Measurements from ENCODE around the gene SLC43A2.

The SLC43A2 gene

DNA sequence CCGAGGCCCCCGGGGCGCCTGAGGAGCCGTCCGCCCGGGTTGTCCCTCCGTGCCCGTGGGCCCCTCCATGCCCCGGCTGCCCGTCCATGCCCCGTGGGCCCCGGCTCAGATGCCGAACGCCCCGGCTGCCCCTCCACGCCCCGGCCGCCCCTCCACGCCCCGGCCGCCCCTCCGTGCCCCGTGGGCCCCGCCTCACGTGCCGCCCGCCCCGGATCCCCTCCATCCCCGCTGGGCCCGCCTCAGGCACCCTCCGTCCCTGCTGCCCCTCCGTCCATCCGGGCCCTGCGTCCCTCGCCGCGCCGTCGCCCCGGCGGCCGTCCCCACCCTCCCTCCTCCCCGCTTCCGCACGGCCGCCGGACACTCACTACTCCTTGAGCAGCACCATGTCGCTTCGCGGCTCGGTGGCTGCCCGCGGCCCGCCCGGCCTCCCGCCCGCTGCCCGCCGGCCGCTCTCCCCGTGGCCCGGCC, 66.4 kb downstream of the SLC43A2 start:
- no peak for DNase-seq (ENCODE audit: low spot score)

DNA sequence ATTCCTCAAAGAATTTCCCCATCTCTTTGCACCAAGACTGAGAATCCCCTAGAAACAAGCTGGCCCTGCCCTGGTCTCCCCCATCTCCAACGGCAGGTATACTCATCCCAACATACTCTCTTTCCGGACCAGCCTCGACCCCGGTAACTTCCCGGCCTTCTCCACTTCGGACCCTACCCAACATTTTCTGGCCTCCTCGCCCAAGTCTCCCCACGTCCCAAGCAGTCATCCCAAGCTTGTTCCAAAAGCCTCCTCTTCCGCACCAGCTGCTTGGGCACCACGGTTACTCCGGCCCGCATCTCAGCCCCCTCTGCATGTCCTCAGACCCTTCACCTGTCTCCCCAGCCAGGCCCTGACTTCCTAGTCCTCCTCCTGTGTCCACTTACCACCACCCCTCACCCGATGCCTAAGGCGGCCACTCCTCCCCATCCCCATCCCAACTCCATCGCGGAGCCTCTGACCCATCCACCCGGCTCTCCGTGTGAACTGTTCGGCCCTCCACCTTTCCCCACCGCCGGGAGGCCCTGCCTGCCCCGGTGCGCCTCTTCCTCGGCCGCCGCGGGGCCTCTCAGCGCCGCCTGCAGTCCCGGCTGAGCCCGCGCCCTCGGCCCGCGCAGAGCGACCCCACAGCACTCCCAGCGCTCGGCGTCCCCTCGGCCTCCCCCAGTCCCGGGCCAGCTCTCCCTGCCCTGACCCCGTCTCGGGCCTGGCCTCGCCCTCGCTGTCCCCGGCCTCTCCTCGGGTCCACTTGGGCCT, 67.0 kb downstream of the SLC43A2 start:
- DNase-seq (ENCODE audit: low spot score): peak; percentile 16

DNA sequence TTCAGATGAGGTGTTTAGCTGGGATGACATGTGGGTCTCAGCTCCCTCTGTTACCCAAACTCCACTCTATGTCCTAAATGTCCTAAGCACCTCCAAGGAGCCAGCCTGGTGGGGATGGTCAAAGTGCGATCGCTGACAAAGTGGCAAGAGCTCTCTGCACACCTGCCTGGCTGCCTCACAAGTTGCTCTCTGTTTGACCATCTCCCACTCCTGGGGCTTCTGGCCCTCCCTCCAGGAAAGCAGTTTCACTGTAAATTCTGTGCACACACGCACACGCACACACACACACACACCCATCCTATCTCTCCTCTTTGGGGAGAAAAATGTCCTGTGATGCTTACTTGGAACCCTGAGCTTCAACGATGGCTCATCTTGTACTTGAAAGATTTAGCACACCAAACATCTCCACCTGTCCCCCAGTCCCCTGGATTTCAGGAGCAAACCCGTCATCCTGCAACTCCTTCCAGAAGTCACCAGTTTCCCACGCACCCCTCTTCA, 67.7 kb downstream of the SLC43A2 start:
- no peak for DNase-seq (ENCODE audit: low spot score)

DNA sequence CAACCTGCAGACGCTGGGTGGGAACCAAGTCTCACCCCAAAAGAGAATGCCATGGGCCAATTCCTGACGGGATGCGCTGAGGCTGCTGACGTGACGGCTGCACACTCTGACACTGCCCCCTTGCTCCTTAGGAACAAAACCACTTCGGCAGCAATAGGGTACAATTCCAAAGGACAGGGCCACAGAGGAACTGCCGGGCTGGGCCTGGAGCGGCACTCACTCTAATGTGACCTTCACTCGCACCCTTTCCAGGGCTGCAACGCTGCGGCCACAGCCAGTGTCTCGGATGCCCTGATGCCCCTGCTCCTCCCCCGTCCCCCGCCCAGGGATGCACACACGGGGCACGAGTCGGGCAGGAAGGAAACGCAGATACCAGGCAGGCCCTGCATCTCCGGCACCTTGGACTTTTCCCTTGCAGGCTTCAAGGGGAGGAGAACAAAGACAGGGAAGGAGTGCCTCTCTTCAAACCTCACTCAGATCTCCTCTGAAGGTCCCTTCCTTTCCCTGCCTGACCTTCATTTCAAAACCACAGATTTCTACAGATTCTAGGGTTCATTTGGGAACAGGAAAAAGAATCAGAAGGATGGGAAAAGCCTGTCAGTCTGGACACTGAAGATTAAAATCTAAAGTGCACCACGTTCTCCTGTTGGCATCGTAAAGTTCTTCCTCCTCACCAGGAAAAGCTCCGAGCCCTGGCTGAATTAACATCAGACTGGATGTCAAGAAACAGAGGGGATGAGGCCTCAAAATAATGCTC, 68.4 kb downstream of the SLC43A2 start:
- no peak for DNase-seq (ENCODE audit: low spot score)

DNA sequence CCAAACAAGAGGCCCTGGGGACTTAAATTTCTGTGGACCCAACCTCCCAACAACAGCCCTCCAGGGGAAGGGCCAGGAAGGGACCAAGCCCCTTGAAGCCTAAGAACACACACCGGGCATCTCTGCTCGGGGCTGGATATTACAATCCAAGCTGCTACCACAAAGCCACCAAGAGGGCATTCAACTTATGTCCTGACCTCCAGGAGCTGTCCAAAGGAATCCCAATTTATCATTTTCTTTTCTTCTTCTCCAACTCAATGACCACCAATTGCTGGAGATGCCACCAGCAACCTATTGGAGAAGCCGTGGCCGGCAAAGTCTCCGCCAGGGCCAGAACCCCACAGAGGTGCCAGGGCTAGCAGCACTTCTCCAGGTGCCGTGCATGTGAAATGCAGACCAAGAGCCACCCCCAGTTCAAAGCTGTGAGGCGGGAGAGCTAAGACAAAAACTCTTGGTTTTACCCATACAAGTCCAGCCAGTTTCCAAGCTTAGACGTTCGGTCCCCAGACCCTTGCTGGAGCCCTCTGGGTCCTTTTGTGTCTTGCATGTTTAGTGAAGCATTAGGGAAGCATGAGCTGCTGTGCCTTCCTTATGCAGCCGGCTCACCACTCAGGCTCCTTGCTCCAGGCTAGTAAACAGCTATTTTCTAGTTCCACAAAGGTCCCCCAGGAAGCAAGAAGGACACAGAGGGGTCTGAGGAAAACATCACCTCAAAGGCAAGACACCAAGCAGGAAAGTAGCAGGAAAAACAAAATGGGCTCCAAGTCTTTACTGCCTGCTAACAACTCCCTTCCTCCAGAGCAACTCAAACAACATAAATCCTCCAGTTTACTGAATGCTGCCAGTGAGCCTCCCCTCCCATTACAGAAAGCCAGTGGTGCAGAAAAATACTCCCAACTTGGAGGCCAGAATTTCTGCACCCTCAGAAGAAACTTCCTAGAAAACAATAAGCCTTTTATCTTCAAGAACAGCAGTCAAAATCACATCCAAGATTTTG, 69.3 kb downstream of the SLC43A2 start:
- no peak for DNase-seq (ENCODE audit: low spot score)

DNA sequence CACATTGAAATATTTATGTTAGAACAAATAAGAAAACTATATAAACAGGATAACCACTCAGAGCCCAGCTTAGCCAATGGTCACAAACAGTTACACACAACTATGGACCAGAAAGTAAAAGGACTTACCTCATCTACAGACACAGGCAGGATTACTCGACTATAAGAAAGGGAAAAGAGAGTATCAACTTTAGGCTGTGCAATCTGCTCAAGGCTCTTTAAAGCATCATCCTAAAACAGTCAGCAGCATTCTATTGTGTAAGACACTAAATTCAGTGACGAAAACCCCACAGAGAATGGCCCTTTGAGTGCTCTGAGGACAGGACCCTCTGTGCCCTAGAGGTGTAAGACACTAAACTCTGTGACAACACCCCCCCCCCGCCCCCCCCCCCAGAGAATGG, 70.2 kb downstream of the SLC43A2 start:
- DNase-seq (ENCODE audit: low spot score): no peak

DNA sequence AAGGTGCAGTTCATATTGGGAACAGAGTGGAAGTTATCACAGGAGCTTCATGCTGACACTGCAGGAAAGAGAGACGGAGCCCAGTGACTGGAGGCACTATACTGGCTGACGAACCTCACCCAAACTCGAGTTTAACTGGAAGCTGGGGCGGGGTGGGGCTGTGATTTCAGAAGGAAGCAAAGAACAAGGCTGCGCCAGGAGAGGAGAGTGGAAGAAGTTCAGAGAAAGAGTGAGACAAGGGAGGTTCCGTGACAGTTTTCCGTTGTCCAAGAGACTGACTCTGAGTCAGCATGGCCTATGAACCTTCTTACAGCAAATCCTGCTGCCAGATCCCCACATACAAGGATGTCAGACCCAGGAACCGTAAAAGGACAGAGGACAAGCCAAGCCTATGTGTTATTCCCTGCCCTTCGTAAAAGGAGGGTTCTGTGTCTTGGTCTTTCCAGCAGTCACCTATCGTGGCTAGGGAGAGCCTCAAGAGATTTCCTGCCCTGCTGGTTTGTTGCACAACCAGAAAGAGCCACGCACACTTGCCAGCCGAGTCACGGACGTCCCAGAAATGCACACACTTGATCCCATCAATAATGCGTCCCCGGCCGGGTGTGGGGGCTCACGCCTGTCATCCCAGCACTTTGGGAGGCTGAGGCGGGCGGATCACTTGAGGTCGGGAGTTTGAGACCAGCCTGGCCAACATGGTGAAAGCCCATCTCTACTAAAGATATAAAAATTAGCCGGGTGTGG, 71.1 kb downstream of the SLC43A2 start:
- DNase-seq (ENCODE audit: low spot score): no peak

DNA sequence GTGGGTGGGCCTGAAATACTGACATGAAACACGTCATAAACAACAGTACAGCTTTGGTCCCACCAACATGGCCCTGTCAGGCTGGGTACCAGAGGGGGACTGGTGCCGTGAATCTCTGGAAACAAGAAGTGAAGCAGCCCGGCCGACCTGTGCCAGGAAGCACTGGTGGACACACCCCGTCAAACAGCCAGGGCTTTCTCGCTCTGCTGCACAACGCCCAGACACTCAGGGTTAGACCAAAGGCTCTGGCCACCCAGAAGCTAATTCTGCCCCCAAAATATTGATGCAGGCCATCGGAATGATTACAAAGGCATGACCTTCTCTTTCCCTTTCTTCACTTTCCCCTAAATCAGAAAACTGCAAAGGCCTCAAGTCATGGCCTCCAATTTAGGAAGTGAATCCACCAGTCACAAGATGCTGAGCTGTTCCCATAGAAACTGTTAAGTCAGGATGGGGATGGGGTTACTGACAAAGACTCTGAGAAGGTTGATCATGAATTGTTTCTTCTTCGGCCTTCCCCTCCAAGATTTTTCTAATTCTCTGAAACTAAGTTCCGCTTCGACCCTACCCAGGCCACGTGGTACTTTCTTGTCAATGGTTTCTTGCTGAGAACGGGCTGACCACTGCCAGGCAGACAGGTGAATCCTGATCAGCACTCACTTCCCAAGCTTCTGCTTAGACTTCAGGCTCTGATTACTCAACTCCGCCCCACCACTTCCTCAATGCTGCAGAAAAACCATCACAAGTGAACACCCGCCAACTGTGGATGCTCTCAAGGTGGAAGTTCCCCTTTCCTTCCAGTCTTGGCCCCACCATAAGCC, 72.8 kb downstream of the SLC43A2 start:
- no peak for DNase-seq (ENCODE audit: low spot score)

DNA sequence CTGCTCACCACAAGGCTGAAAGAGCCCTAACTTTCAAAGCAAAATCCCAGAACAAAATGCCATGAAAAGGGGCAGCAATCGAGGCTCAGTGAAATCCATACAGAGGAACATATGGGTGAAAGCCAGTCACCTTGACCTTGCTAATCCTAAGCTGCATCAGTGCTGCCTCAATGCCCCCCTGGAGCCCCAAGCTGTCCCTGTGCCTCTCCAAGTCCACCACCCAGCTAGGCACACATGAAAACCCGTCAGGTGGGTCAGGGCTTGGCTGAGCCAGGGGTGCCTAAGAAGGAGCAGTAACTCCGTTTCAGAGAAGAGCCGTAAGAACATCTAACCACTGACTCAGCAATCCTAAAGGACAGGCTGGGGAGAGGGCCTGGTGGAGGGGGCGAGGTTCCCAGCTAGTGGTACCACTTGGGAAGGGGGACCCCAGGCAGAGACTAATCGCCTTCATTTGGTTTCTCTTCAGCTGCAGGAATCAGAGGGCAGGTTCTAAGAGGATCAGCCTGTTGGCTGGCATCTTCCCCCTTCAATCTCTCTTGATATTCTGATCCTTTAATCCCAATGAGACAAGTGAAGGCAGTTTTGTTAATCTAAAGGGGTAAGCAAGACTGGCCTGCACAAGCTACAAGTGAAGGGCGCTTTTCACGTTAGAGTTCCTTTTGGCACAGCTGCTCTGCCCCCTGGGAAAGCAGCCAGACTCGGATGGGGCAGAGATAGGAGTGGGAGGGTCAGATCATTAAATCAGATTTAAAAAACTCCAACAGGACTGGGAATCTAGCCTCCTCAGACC, 73.7 kb downstream of the SLC43A2 start:
- no peak for DNase-seq (ENCODE audit: low spot score)

DNA sequence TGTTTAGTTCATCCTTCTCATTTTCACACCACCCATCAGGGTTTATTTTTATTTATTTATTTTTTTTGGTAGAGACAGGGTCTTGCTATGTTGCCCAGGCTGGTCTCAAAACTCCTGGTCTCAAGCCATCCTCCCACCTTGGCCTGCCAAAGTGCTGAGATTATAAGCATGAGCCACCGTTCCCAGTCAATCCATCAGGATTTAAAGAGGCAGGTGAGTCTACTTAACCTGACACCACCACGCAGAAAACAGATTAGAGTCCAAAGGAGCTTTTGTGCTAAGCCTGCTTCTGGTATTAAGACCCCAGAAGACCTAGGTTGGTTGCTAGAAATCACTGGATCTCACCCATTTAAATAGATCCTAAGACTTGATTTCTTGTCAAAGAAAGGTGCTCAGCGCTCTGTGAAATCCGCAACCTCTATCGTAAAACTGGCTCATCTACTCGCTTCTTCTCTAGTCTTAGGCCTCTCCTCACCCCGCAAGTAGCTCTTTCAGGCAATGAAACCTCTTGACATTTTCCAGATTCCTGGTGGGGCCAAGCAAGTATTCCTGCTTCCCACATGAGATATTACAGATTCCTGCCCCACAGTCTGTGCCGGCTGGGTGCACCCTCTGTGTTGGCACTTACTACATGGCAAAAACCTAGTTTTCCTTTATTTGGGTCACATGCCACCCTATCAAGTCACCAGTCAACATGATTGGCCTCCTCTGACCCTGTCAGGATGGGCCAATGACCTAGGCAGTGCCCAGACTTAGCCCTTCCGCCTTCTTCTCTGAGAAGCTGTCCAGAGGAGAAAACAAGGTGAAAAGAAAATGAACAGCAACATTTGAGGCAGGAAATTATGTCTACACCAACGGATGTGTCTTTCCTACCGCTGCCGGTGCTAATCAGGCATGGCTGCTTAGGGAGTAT, 75.0 kb downstream of the SLC43A2 start:
- DNase-seq (ENCODE audit: low spot score): no peak

DNA sequence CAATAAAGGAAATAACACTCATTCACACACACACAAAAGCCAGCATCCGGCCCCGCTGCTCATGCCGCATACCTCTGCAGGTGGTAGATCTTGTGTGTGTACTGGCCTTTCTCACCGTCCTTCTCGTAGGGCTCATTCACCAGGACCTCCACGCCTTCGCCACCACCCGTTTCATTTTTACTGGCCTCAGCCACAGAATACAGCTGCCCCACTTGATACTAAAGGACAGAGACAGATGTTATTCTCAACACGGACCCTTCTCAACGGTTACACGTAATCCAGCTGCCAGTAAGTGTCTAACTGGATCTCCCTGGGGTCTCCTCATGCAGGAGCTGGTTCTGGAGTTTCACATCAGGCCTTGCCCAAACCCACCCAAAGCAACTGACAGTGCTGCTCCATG, 75.7 kb downstream of the SLC43A2 start:
- no peak for DNase-seq (ENCODE audit: low spot score)

DNA sequence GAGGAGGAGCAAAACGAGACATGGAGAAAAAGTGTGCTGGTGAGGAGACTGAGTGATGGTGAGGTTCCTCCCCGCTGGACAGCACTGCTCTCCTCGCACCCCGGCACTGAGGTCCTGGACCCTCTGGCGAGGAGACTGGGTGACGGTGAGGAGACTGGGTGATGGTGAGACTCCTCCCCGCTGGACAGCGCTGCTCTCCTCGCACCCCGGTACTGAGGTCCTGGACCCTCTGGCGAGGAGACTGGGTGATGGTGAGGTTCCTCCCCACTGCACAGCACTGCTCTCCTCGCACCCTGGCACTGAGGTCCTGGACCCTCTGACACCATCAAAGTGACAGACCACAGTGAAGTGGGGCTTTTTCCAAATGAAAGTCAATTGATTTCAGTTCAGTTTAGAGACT, 76.9 kb downstream of the SLC43A2 start:
- no peak for DNase-seq (ENCODE audit: low spot score)

DNA sequence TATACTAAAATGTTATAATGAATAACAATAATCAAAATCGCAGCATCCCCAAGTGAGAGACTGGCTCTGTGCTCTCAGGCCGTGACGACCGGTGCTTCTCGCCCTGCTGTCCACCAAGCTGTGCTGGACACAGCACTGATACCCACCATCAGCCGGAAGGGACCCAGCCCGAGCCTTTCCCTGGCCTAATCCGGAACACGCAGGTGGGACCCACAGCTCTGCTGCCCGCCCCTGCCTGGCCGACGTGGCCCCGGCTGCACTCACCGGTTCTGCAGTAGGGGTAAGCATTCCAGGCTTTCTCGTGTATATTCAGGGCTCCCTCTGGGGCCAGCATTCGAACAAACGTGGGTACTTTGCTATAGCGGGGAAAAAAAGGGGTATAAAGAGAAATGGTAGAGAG, 80.6 kb downstream of the SLC43A2 start:
- no peak for DNase-seq (ENCODE audit: low spot score)

DNA sequence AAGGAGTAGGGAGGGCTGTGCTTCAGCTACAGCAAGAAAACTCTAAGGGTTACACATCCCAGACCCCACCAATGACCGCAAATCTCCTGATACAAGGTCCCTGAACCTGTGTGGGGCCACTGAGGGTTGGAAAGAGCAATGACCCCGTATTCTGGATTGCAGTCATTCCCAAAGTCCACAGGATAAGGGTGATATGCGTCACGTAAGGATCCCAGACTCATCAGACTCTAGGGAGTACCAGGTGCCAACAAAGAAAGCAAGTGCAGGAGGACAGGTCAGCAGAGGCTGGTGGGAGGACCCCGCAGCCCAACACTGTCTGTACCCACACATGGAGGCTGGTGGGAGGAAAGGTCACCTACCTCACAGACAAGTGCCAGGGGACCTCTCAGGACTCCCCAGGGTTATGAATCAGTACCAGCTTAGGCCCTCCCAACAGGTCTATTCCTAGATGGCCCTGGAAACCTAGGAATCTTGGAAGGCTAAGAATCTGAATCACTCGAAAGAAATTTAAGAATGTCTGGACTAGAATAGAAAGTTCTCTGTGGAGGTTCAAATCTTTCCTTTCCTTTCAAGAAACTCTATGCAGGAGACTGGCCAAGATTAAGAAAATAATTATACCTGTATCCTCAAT, 82.2 kb downstream of the SLC43A2 start:
- DNase-seq (ENCODE audit: low spot score): no peak

DNA sequence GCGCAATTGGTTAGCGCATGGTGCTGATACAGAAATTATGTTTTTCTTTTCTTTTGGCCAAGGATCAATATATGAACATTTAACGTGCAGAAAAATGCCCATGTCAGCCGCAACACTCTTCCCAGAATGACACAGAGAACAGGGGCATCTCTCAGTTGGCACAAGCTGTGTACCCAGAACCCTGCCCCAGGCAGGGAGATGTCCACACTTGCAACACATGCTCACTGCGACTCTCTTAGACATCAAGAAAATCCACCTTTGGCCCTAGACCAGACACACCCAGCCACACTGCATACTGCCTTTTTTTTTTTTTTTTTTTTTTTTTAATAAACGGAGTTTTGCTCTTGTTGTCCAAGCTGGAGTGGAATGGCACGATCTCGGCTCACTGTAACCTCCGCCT, 83.0 kb downstream of the SLC43A2 start:
- DNase-seq (ENCODE audit: low spot score): no peak

DNA sequence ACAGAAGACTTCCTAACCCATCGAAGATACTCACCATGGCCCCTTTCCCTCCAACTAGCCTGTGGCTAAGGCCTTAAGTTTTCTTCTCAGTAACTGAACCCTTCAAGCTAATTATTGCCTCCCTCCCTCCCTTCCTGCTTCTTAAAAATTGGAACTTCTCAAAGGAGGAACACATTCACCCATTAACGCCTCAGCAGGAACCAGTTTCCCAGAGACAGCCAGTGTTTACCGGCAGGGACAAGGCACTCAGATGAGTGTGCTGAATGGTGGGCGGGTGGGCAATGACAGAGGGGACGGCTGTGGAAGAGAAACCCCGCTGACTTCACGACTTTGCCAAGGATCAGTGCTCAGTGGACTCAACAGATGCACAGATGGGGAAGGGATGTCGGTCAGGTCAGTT, 86.3 kb downstream of the SLC43A2 start:
- DNase-seq (ENCODE audit: low spot score): no peak

DNA sequence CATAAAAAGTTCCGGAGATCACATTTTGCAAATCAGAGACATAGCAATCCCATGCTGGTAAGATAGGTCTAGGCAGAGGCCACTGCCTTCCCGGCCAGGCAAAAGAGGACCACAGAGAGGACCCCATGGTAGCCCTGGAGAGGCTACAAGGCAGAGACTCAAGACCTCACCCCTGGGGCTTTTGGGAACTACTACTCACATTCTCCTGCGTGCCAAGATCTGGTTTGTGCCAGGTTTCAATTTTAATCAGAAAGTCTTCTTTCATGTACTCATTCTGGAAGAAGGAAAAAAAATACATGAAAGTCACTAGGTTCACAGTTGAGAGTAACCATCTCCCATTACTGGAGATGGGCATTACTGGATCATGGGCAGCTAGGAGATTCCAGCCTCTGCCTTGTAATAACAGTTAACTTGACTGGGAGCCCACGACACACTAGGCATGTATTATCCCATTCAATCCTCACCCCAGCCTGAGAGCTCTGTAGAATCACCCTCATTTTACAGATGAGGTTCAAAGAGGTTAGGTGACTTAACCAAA, 87.2 kb downstream of the SLC43A2 start:
- no peak for DNase-seq (ENCODE audit: low spot score)

DNA sequence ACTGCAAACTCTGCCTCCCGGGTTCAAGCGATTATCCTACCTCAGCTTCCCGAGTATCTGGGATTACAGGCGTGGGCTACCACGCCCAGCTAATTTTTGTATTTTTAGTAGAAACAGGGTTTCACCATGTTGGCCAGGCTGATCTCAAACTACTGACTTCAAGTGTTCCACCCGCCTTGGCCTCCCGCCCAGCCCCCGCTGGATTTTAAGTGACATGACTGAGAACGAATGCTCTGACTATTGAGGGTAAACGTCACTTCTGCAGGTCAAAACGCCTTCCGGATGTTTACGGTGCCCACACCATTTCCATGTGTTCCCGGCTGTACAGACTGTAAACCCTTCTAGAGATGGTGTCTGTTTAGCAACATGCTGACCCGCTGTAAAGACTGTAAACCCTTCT, 88.8 kb downstream of the SLC43A2 start:
- DNase-seq (ENCODE audit: low spot score): no peak

All from CD4-positive, alpha-beta T cell treated with Interleukin-15 for 4 hours (primary cell).